GM11168 (cell line): ENCODE measurements around the gene IGLL5.

Experiments
- in situ Hi-C: fragments of 300-500 bp; cut with MboI; formaldehyde crosslinking; loops from one replicate; pipeline ENCODE4 v1.12.0; 2022; ENCODE audit warnings: low sequenced_read_pairs; ENCODE audit not compliant: unreplicated experiment

Gene IGLL5

DNA sequence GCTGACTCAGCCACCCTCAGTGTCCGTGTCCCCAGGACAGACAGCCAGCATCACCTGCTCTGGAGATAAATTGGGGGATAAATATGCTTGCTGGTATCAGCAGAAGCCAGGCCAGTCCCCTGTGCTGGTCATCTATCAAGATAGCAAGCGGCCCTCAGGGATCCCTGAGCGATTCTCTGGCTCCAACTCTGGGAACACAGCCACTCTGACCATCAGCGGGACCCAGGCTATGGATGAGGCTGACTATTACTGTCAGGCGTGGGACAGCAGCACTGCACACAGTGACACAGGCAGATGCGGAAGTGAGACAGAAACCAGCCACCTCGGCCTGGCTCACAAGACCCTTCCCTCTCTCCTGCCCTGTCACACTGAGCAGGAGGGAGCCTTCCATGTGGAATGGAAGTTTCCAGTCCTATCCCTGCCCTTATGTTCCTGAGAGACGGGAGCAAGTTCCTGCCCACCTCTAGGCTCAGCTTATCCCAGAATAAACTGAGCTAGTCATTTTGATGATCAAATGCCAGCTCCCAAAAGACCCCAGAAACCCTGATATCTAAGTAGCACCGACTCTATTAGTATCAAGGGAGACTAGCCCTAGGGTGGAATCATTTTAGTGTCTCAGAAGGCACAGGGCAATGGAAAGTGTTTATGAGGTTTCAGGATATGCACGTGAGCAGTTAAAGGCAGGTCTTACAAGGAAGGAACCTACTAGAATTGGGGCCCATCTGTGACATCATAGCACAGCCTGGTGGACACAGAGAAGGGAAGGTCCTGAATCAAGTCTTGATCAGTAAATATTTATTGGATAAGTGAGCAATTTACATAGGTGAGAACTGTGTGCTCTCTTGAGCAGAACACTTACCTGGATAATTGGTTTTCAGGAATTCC is 6.3 kb upstream of the IGLL5 start:
- in situ Hi-C loops: loop anchor here (5.0 kb wide), 1 partner anchor 34 kb away; no protein-coding TSS in a partner anchor

GRCh38 chr22:22882033-22882717 is 5.4 kb upstream of the IGLL5 start:
- in situ Hi-C loops: loop anchor here (5.0 kb wide), 1 partner anchor 35 kb away; no protein-coding TSS in a partner anchor

DNA sequence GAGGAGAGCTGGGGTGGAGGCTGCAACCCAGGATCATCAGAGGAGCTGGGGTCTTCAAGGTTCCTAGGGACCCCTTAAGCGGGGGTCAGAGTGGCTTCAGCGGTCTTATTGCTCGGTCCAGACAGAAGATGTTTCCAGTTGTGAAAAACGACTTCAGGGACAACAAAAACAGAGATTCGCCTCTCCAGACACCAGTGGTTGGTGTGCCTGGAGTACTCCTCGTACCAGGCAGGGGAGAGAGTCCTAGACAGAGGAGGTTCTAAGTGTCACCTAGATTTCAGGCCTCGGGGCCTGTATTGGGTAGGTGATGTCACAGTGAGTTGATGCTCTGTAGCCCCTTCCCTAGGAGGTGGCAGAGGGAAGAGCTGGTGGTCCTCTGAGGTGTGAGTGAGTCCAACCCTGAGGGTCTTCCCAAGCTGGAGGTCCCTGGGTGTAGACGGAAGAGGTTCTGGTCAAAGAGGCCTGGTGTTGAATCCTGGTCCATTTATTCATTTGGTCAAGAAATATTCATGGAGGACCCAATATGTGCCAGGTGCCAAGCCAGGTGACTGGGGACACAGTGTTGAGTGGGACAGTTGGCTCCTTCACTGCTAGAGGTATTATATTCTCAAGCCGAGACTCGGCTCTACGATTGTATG is 4.4 kb upstream of the IGLL5 start:
- in situ Hi-C loops: loop anchor here (5.0 kb wide), 1 partner anchor 36 kb away; no protein-coding TSS in a partner anchor

- in situ Hi-C loops: loop anchor here (5.0 kb wide), 1 partner anchor 37 kb away; no protein-coding TSS in a partner anchor
Measured at GRCh38 chr22:22884010-22884887, 3.4 kb upstream of the IGLL5 start.

GRCh38 chr22:22884888-22885840 is 2.5 kb upstream of the IGLL5 start:
- in situ Hi-C loops: loop anchor here (5.0 kb wide), 2 partner anchors 38 to 52 kb away; no protein-coding TSS in a partner anchor

GRCh38 chr22:22886546-22886945 is 1.1 kb upstream of the IGLL5 start:
- in situ Hi-C loops: loop anchor here (5.0 kb wide), 1 partner anchor 51 kb away; no protein-coding TSS in a partner anchor

- in situ Hi-C loops: loop anchor here (5.0 kb wide), 1 partner anchor 49 kb away; no protein-coding TSS in a partner anchor
Measured at GRCh38 chr22:22888571-22889353, 1.1 kb downstream of the IGLL5 start.

DNA sequence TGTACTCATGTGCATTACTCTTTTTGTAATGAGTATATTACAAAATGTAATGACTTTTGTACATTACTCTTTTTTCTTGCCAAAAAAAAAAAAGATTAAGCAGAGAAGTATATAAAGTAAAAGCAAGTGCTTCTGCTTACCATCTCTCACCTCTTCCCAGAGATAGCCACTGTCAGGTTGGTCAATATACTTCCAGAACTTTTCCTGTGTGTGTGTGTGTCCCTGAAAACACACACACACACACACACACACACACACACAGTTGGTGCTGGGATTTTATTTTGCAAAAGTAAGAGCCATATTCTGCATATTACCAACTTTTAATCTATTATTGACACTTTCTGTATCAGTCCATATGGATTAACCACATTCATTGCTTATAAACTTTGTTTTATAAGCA is 2.5 kb downstream of the IGLL5 start:
- in situ Hi-C loops: no loop called here

GRCh38 chr22:22891139-22891621 is 3.6 kb downstream of the IGLL5 start:
- in situ Hi-C loops: no loop called here

DNA sequence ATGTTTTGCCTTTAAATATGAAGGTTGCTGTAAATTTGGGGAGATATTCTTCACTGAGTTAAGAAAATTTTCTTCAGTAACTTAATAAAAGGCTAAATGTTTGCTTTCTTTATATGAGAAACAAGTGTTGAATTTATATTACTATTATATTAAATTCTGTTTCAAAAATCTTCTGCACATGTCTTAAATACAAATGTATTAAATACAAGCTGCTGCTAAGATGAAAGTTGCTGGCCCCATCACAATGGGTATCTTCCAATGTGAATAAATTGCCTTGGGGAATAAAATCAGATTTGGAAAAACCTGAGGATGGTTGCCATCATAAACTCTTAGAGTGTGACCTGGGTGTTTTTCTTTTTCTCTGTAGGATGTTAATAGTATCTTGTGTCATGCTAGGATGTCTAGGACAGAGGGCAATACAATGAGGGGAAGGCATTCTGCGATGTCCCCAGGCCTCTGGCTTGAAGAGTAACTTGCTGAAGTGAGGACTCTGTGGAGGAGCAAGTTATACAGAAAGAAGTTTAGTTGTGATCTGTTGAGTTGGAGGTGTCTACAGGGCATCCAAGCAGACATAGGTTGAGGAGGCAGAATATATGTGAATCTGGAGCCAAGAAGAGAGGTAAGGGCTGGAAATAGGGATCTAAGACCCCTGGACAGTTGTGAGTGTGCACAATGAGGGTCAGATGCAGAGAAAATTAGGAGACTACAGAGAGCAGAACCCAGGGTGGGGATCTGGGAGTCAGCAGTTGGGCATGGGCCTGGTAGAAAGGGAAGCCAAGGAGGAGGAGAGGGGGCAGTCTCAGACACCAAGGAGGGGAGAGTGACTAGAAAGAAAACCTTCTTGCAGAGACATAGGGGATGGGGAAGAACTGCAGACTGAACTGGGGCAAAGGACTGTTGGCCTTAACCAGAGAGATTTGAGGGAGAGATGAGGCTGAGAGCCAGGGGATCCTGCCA is 4.8 kb downstream of the IGLL5 start:
- in situ Hi-C loops: no loop called here

- in situ Hi-C loops: no loop called here
Measured at GRCh38 chr22:22893077-22893805, 5.6 kb downstream of the IGLL5 start.

DNA sequence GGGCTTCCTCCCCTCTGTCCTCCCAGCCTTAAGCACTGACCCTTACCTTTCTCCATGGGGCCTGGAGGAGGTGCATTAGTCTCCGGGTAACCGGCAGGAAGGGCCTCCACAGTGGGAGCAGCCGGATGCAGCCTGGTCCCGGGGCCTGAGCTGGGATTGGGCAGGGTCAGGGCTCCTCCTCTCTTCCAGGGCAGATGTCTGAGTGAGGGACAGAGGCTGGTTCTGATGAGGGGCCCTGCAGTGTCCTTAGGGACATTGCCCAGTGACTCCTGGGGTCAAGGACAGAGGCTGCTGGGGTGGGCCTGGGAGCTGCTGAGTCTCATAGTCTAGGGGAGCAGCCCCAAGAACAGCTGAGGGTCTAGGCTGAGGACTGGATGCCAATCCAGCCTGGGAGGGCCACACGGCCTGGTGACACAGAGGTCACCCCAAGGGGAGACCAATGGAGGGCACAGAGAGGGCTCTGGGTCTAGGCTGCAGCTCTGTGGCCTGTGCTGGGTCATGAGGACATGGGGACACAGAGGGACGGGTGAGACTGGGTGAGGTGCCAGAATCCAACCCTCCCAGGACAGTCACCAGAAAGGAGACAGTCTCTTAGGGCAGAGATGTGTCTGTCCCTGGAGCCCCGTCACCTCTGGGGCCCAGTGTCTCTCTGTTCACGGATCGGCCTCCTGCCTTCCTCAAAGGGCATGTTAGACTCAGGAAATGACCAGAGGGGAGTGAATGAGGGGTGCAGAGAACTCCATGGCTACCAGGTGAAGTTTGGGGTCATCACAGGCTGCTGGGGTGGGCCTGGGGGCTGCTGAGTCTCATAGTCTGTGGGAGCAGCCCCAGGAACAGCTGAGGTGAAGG is 6.5 kb downstream of the IGLL5 start:
- in situ Hi-C loops: no loop called here

DNA sequence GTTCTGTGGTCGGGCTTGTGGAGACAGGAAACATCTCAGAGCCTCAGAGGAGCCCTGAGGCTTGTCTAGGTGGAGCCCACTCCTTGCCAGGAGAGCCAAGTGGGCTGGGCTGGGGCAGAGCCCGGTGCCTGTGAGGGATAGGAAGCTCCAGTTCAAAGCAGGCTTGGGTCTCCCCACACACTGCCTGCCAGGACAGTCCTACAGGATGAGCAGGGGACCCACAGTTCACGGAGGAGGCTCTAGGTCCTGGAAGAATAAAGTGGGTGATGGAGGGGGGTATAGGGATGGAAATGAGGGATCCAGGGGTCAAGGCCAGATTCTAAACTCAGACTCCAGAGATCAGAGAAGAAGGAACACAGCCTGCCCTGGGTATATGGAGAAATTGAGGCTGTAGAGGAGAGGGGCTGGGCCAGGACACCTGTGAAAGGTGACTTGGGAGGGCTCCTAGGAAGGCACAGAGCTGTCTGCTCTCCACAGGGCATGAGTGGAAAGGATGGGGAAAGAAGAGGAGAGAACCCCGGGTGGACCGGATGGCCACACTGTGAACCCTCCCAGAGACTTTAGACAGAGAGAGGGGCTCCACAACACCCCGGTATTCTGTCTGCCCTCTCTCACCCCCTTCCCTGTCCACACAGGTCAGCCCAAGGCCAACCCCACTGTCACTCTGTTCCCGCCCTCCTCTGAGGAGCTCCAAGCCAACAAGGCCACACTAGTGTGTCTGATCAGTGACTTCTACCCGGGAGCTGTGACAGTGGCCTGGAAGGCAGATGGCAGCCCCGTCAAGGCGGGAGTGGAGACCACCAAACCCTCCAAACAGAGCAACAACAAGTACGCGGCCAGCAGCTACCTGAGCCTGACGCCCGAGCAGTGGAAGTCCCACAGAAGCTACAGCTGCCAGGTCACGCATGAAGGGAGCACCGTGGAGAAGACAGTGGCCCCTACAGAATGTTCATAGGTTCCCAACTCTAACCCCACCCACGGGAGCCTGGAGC is 7.4 kb downstream of the IGLL5 start:
- in situ Hi-C loops: no loop called here
